T47D (cell line): Measurements from ENCODE around the gene ATMIN.

ENCODE experiments used
- DNase-seq, 2 experiments: peaks; one replicate each; pipeline versions ENCODE4 v3.0.0 to v3.0.0-alpha.2; 2011 to 2012; ENCODE audit warnings: low read depth in 1 of 2, low spot score in 1 of 2
- JUND ChIP-seq: IDR thresholded peaks from 2 replicates; pipeline ENCODE4 v1.6.1; 2012; ENCODE audit warnings: low read depth
- in situ Hi-C: cut with HindIII; loops from 2 replicates; pipeline ENCODE4 v1.10.0; 2016; ENCODE audit warnings: low sequenced_read_pairs, low pct_unique_long_range_greater_than_20kb

The ATMIN gene, protein sequence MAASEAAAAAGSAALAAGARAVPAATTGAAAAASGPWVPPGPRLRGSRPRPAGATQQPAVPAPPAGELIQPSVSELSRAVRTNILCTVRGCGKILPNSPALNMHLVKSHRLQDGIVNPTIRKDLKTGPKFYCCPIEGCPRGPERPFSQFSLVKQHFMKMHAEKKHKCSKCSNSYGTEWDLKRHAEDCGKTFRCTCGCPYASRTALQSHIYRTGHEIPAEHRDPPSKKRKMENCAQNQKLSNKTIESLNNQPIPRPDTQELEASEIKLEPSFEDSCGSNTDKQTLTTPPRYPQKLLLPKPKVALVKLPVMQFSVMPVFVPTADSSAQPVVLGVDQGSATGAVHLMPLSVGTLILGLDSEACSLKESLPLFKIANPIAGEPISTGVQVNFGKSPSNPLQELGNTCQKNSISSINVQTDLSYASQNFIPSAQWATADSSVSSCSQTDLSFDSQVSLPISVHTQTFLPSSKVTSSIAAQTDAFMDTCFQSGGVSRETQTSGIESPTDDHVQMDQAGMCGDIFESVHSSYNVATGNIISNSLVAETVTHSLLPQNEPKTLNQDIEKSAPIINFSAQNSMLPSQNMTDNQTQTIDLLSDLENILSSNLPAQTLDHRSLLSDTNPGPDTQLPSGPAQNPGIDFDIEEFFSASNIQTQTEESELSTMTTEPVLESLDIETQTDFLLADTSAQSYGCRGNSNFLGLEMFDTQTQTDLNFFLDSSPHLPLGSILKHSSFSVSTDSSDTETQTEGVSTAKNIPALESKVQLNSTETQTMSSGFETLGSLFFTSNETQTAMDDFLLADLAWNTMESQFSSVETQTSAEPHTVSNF

DNA sequence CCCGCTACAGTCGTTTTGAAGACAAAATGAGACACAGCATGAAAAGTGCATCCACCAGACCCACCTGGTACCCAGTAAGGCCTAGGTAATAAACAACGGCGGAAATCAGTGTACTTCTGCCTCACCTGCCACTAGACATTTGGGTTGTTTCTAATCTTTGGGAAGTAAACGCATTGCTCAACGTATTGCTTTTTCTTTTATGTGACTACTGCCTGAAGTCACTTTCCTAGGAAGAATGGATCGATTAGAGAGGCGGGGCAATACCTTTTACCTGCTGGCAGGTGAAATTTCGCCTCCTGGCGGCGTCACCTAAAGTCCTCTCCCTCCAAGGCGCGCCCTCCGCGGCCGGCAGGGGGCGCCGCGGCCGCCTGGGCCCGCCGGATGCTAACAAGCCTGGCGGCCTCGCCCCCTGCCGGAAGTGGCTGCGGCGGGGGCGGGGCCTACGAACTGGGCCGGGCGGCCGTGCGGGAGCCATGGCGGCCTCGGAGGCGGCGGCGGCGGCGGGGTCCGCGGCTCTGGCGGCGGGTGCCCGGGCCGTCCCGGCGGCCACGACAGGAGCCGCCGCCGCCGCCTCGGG is at the start of gene ATMIN:
ATMIN (plus strand) TSS at position 445 of the 577 bp plus-strand sequence; CDS start at position 474, 29 bp downstream.
- in situ Hi-C loops = no loop called here
- DNase-seq = peak; percentile 96
- TF ChIP-seq JUND = no peak

DNA sequence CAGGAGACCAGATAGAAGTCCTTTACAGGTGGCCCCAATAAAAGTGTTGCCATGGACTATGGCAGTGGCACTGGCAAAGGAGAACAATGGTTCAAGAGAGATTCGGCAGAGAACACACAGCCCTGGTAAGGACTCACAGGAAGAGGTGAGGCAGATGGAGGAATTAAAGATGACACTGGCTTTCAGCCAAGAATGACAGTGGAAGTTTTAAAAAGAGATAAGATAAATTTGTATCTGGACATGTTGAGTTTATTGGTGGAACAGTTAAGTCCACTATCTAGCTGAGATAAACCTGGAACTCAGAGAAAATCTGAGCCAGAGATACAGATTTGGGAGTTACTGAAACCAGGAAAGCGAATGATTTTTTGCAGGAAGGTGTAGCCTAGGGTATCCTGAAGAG is 49.1 kb upstream of the ATMIN start:
- no peak for TF ChIP-seq JUND
- DNase-seq = no peak
- in situ Hi-C loops = no loop called here

DNA sequence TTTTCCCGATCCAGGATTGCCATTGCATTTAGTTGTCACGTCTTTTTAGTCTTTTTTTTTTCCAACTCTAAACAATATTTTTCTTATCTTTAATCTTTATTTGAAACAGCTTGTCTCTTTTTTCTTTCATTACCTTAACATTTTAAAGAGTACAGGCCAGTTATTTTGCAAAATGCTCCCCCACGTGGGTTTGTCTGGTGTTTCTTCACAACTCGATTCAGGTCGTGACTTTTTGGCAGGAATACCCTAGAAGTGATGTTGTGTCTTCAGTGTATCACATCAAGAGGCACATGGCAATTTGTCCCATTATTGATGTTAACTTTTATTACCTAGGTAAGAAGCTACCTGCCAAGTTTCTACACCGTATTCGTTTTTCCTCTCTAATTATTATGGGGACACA is 46.9 kb upstream of the ATMIN start:
- no peak for TF ChIP-seq JUND
- in situ Hi-C loops = no loop called here
- DNase-seq = no peak

DNA sequence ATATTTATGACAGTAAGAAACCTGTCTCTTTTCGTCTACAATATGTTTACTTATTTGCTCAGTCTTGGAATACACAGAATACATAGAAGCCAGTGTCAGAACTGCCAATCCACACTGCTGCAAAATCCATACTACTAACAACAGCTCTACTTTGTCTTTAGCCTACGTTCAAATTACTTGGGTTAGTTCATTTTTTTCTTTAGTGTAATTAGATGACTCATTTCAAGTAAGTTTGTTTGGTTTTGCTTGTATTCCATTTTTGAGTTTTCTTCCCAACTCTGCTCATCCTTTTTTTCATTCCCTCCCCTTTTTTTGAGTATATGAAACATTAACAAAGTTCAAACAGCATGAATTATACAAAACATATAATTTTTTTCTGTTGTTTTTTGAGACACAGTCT is 45.8 kb upstream of the ATMIN start:
- TF ChIP-seq JUND = no peak
- in situ Hi-C loops = no loop called here
- no peak for DNase-seq

DNA sequence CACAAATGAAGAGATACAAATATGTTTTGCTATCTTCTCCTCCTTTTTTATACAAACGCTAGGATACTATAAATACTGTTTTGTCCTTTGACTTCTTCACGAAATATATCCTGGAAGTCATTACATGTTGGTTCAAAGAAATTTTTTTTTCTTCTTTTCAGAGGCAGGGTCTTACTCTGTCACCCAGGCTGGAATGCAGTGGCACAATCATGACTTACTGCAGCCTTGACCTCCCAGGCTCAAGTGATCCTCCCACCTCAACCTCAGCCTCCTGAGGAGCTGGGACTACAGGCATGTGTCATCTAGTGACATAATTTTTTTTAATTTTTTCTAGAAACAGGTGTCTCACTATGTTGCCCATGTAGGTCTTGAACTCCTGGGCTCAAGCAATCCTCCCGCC is 45.1 kb upstream of the ATMIN start:
- TF ChIP-seq JUND = no peak
- in situ Hi-C loops = no loop called here
- DNase-seq = no peak

DNA sequence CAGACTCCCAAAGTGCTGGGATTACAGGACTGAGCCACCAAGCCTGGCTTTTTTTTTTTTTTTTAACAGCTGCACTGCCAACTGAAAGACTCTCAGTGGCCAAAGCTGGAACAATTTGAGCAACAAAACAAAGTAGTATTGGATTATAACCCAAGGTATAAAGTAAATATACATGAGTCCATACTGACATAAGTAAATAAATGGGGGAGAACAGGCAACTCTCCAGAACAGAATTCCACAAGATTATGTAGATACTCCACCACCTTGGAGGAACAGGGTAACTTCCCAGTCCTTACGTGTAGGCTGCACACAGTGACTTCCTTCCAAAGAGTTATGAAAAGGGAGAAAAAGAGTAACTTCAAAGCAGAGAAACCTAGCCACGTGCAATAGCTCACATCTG is 44.7 kb upstream of the ATMIN start:
- in situ Hi-C loops = no loop called here
- peak in 1 of 2 experiments; percentile 51 for DNase-seq

DNA sequence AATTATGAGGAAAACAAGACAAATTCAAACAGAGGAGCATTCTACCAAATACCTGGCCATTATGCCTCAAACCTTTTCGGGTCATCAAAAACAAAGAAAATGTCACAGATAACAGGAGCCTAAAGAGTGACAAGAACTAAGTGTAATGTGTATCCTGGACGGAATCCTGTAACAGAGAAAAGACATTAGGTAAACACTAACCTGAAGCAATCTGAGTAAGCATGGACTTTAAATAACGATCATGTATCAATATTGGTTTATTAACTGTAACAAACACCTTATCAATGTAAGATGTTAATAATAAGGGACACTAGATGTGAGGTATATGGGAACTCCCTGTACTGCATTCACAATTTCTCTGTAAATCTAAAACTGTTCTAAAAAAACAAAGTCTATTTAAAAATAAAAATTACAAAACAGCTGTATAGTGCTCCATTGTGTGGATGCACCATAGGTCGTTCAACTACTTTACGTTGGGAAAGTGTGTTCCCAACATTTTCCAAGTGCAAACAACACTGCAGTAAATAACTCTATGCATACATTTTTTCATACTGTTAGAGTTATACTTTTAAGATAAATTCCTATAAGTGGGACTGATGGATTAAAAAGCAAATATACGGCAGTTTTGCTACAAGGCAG is 43.7 kb upstream of the ATMIN start:
- in situ Hi-C loops = no loop called here
- no peak for DNase-seq
- no peak for TF ChIP-seq JUND

More for the DNA sequence above, 44.7 kb upstream of the ATMIN start:
- no peak for TF ChIP-seq JUND

DNA sequence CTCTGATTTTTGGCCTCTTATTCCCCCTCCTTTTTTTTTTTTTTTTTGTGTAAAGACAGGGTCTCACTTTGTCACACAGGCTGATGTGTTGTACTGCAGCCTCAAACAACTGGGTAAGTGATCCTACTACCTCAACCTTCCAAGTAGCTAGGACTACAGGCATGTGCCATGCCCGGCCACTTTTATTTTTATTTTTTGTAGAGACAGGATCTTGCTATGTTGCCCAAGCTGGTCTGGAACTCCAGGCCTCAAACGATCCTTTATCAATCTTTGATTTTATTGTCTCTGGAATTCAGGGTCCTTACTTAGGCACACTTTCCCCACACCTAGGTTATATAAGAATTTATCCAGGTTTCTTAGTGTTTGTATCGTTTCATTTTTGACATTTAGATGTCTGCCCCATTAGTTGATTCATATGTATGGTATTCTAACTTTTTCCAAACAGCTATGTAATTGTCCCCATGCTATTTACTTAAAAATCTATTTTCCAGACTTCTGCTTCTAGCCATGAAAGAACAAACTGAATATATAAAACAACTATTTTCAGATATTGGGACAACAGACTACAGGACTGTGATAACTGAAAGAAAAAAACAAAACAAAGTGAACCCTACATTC is 42.9 kb upstream of the ATMIN start:
- no peak for DNase-seq
- in situ Hi-C loops = no loop called here
- TF ChIP-seq JUND = no peak

DNA sequence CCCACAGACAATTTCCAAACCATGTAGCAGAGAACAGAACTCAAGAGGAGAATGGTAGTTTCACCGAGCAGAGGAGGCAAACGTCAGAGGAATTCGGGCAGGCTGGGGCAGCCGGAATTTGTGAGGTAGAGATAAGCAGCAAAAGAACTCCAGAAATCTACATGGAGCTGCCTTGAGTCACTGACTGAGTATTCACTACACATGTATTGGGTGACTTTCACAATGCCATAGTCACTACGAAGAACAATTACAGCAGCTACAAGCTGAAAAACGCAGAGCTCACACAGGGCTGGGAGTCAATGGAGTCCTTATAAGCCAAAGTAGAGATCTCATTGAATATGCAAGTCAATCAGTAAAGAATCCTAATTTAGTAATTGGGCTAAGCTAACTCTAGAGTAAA is 42.3 kb upstream of the ATMIN start:
- in situ Hi-C loops = no loop called here
- peak; percentile 17 to 56 for DNase-seq
- TF ChIP-seq JUND = no peak

DNA sequence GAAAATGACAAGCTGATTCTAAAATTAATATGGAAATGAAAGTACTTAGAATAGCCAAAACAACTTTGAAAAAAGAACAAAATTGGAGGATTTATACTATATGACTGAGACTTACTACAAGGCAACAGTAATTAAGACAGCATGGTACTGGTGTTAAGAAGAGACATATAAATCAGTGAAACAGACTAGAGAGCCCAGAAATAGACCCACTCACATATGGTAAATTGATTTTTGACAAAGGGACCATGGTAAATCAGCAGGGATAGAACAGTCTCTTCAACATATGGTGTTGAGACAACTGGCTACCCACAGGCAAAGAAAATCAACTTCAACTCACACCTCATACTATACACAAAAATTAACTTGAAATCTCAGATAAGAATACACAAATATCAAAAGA is 41.8 kb upstream of the ATMIN start:
- in situ Hi-C loops = no loop called here
- no peak for TF ChIP-seq JUND
- no peak for DNase-seq

DNA sequence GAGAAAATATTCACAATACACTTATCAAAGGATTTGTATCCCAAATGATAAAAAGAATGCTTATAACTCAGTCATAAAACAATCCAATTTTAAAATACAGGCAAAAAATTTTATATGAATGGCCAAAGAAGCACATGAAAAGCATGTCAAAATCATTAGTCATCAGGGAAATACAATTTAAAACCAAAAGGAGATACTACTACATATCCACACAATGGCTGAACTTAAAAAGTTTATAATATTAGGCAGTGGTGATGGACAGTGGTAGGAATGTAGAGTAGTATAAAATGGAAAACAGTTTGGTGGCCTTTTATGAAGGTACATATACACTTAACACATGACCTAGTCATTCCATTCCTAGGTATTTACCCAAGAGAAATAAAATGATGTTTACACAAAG is 41.2 kb upstream of the ATMIN start:
- no peak for TF ChIP-seq JUND
- peak in 1 of 2 experiments; percentile 44 for DNase-seq
- in situ Hi-C loops = no loop called here

DNA sequence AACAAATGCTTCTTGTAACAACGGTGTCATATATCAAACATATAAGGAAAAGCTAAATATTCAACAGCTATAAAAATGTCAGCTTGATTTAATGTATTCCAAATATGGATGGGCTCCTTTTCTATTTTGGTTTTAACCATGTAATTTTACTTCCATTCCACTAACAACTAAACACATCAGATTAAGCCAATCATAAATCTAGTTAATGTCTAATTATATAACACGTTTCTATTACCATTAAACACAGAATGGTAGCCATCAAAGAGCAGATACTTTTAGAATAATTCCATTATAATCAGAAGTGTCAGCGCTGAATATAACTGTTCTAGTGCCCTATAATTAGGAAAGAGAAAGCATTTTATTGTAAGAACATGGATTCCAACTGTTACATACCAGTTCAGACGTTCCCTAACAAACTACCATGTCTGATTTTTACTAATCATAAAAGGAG is 38.9 kb upstream of the ATMIN start:
- in situ Hi-C loops = no loop called here
- no peak for TF ChIP-seq JUND
- no peak for DNase-seq
